ENCODE results near the gene ZNF215.

DNA sequence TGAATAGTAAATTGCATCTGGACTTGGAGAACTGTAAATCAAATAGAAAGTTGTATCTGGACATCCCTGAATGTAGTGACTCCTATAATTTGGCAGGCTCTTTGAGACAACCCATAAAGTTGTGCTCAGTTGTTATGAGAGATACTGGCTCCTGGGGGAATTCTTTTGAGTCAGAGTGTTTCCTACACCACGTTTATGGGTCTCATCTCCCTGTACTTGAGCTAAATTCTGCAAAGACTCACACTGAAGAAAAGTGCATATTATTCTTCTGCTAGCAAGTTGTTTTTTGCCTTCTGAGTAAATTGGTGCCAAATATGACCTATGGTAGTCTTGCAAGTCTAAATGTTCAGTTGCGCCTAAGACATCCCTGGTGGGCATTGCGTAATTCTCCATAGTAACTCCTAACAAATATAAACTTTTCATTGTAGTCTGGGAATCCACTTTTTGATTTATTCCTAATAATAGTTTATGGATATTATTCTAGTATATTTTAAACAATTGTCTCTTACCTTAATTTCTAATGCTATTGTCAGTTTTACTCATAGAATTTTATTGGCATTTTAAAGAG, 5.0 kb downstream of the ZNF215 start:
- no peak for TF ChIP-seq EZH2 (IDR thresholded peaks at IDR 0.05; ENCODE audit: insufficient read depth, low read length)
- TF ChIP-seq, protein P1, sequence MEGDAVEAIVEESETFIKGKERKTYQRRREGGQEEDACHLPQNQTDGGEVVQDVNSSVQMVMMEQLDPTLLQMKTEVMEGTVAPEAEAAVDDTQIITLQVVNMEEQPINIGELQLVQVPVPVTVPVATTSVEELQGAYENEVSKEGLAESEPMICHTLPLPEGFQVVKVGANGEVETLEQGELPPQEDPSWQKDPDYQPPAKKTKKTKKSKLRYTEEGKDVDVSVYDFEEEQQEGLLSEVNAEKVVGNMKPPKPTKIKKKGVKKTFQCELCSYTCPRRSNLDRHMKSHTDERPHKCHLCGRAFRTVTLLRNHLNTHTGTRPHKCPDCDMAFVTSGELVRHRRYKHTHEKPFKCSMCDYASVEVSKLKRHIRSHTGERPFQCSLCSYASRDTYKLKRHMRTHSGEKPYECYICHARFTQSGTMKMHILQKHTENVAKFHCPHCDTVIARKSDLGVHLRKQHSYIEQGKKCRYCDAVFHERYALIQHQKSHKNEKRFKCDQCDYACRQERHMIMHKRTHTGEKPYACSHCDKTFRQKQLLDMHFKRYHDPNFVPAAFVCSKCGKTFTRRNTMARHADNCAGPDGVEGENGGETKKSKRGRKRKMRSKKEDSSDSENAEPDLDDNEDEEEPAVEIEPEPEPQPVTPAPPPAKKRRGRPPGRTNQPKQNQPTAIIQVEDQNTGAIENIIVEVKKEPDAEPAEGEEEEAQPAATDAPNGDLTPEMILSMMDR (IDR thresholded peaks at IDR 0.05; ENCODE audit: insufficient read depth, low read depth, low read length) = no peak
